RCC 7860 (cell line): ENCODE results near the gene FKTN.
A peak's percentile ranks its signal among the peaks of the same experiment; 100 is the strongest.
"Not testable (repeated sequence)": the region's sequence is repeated elsewhere in the genome, so short reads cannot be mapped to it uniquely, and the experiment has no call there.

Source experiments
- DNase-seq: peaks from one replicate; pipeline ENCODE4 v3.0.0-alpha.2; 2015; ENCODE audit warnings: low spot score
- FAIRE-seq: peaks from 2 replicates; lab custom pipeline; 2012; peaks lifted over from hg19 to GRCh38; lab: Jason Lieb, UNC

FKTN gene

GRCh38 chr9:105557804-105558610 is at the start of gene FKTN:
Gene FKTN (plus strand): TSS chr9:105558131. CDS start chr9:105575033, 16,902 bp downstream.
- DNase-seq (peak; percentile 79), FAIRE-seq (peak; percentile 49)

GRCh38 chr9:105508530-105508929 is 49.4 kb upstream of the FKTN start:
- DNase-seq (no peak), FAIRE-seq (no peak)

- DNase-seq: peak; percentile 34
- no peak for FAIRE-seq
Measured at GRCh38 chr9:105510024-105510423, 47.9 kb upstream of the FKTN start.

GRCh38 chr9:105511446-105511845 is 46.5 kb upstream of the FKTN start:
- DNase-seq (no peak), FAIRE-seq (no peak)

GRCh38 chr9:105515811-105516413 is 42.0 kb upstream of the FKTN start:
- no peak for FAIRE-seq
- DNase-seq: no peak

- FAIRE-seq, DNase-seq: not testable (repeated sequence)
Measured at GRCh38 chr9:105519710-105520369, 38.1 kb upstream of the FKTN start.

GRCh38 chr9:105520992-105521391 is 36.9 kb upstream of the FKTN start:
- not testable (repeated sequence) for DNase-seq, FAIRE-seq

- DNase-seq, FAIRE-seq: not testable (repeated sequence)
Measured at GRCh38 chr9:105522618-105523385, 35.1 kb upstream of the FKTN start.

GRCh38 chr9:105531530-105531929 is 26.4 kb upstream of the FKTN start:
- FAIRE-seq: no peak
- DNase-seq: no peak

- DNase-seq (no peak), FAIRE-seq (no peak)
Measured at GRCh38 chr9:105535920-105536668, 21.8 kb upstream of the FKTN start.

- DNase-seq (no peak), FAIRE-seq (no peak)
Measured at GRCh38 chr9:105539452-105539851, 18.5 kb upstream of the FKTN start.

- no peak for DNase-seq
- no peak for FAIRE-seq
Measured at GRCh38 chr9:105541838-105542237, 16.1 kb upstream of the FKTN start.

GRCh38 chr9:105554042-105554441 is 3.9 kb upstream of the FKTN start:
- FAIRE-seq: no peak
- DNase-seq: no peak

GRCh38 chr9:105572455-105572854 is 14.5 kb downstream of the FKTN start:
- FAIRE-seq (no peak), DNase-seq (no peak)

- FAIRE-seq, DNase-seq: not testable (repeated sequence)
Measured at GRCh38 chr9:105579952-105580351, 22.0 kb downstream of the FKTN start.

- FAIRE-seq, DNase-seq: not testable (repeated sequence)
Measured at GRCh38 chr9:105581550-105581949, 23.6 kb downstream of the FKTN start.

GRCh38 chr9:105593145-105593544 is 35.2 kb downstream of the FKTN start:
- DNase-seq (no peak), FAIRE-seq (no peak)

GRCh38 chr9:105608721-105609598 is 51.0 kb downstream of the FKTN start:
- peak; percentile 31 for DNase-seq
- peak; percentile 82 for FAIRE-seq

- FAIRE-seq: no peak
Measured at GRCh38 chr9:105621001-105621400, 63.1 kb downstream of the FKTN start.

More at GRCh38 chr9:105621001-105621400, 63.1 kb downstream of the FKTN start:
- no peak for DNase-seq
